GM19468 (cell line): Measurements from ENCODE around the gene ACCSL.

ENCODE experiments used
- ATAC-seq: cut with Tn5 transposase; IDR thresholded peaks from one replicate; pipeline ENCODE4 v1.9.1; 2021; ENCODE audit warnings: mild to moderate bottlenecking, moderate library complexity, moderate number of reproducible peaks; ENCODE audit not compliant: unreplicated experiment; ENCODE audit errors: extremely low read depth

ACCSL gene

GRCh38 chr11:44094260-44094868 is 46.6 kb downstream of the ACCSL start:
- no peak for ATAC-seq

- ATAC-seq = peak; percentile 68
Measured at GRCh38 chr11:44095506-44096359, 48.0 kb downstream of the ACCSL start, which contains the start of gene EXT2. Gene EXT2 (plus strand): TSS chr11:44095678. CDS start chr11:44107713, 12,035 bp downstream.

- no peak for ATAC-seq
Measured at GRCh38 chr11:44096360-44097185, 48.8 kb downstream of the ACCSL start.

GRCh38 chr11:44097821-44098220 is 50.0 kb downstream of the ACCSL start:
- no peak for ATAC-seq

- no peak for ATAC-seq
Measured at GRCh38 chr11:44101098-44101497, 53.3 kb downstream of the ACCSL start.

GRCh38 chr11:44104481-44105294 is 56.9 kb downstream of the ACCSL start:
- no peak for ATAC-seq

GRCh38 chr11:44108260-44108659 is 60.5 kb downstream of the ACCSL start:
- no peak for ATAC-seq
